GM13976 (cell line): ENCODE data around the gene CD8A.

ENCODE experiments used
- DNase-seq: peaks from one replicate; pipeline ENCODE4 v3.0.0; 2012; ENCODE audit warnings: low spot score
- CTCF ChIP-seq: IDR thresholded peaks from 2 replicates; pipeline ENCODE4 v1.5.1; 2012; ENCODE audit warnings: borderline replicate concordance, mild to moderate bottlenecking; ENCODE audit not compliant: insufficient read depth; ENCODE audit errors: extremely low read depth, missing control alignments, control extremely low read depth
- in situ Hi-C: fragments of 300-500 bp; cut with MboI; formaldehyde crosslinking; loops from one replicate; pipeline ENCODE4 v1.12.0; 2022; ENCODE audit warnings: low sequenced_read_pairs, mixed read lengths, inconsistent platforms; ENCODE audit not compliant: unreplicated experiment

The CD8A gene

GRCh38 chr2:86790134-86790675 is 508 bp downstream of the CD8A start:
- peak; percentile 41 for DNase-seq
- TF ChIP-seq CTCF: no peak
- in situ Hi-C loops: no loop called here

- in situ Hi-C loops: no loop called here
- TF ChIP-seq CTCF: no peak
These were observed 1.0 kb downstream of the CD8A start for GRCh38 chr2:86789687-86790133.

GRCh38 chr2:86788881-86789686 is 1.6 kb downstream of the CD8A start:
- no peak for TF ChIP-seq CTCF
- in situ Hi-C loops: no loop called here
- DNase-seq: peak; percentile 32

More at GRCh38 chr2:86789687-86790133, 1.0 kb downstream of the CD8A start:
- no peak for DNase-seq

GRCh38 chr2:86788165-86788564 is 2.5 kb downstream of the CD8A start:
- in situ Hi-C loops: no loop called here
- TF ChIP-seq CTCF: no peak

GRCh38 chr2:86787736-86788135 is 3.0 kb downstream of the CD8A start:
- no peak for DNase-seq
- in situ Hi-C loops: no loop called here
- no peak for TF ChIP-seq CTCF

More at GRCh38 chr2:86788165-86788564, 2.5 kb downstream of the CD8A start:
- no peak for DNase-seq

- no peak for DNase-seq
- in situ Hi-C loops: no loop called here
- no peak for TF ChIP-seq CTCF
These were observed 4.6 kb downstream of the CD8A start for GRCh38 chr2:86786001-86786536.
